ENCODE measurements around the gene DUSP11.

GRCh38 chr2:73749314-73749713, 30.6 kb downstream of the DUSP11 start:
- TF ChIP-seq, protein P1, sequence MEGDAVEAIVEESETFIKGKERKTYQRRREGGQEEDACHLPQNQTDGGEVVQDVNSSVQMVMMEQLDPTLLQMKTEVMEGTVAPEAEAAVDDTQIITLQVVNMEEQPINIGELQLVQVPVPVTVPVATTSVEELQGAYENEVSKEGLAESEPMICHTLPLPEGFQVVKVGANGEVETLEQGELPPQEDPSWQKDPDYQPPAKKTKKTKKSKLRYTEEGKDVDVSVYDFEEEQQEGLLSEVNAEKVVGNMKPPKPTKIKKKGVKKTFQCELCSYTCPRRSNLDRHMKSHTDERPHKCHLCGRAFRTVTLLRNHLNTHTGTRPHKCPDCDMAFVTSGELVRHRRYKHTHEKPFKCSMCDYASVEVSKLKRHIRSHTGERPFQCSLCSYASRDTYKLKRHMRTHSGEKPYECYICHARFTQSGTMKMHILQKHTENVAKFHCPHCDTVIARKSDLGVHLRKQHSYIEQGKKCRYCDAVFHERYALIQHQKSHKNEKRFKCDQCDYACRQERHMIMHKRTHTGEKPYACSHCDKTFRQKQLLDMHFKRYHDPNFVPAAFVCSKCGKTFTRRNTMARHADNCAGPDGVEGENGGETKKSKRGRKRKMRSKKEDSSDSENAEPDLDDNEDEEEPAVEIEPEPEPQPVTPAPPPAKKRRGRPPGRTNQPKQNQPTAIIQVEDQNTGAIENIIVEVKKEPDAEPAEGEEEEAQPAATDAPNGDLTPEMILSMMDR (IDR thresholded peaks at IDR 0.05; ENCODE audit: low read depth, low read length, poor library complexity, severe bottlenecking): no peak
- no peak for TF ChIP-seq EZH2phosphoT487 (IDR thresholded peaks at IDR 0.05; ENCODE audit: borderline replicate concordance, low read length)

Measured in DOHH2 (cell line).